Measurements from ENCODE around the gene SLIT3.

Gene SLIT3

DNA sequence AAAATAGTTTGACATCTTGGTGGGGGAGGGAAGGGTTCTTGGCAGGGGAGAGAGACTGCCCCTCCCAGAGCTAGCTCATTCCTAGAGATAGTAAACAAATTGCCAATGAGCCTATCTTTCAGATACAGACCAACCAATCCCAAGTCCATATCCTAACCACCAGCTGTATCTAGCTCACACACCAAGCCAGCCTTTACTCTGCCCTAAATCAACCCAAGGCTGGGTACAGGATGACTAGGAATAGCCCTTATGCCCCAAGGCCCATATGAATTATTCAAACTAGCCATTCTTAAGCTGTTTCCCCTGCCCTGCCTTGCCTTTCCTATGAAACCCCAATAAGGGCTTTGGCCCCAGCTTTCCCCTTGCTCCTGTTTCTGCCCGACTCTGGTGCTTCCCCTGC lies 440.4 kb downstream of the SLIT3 start:
- Histone ChIP-seq H3K9ac (ENCODE audit: low read length) (no peak overlapping the region), H3F3A (ENCODE audit: insufficient read depth) (no peaks in the 10 kb centered on the region), H3K4me2 (ENCODE audit: low read depth, low read length, poor library complexity, severe bottlenecking) (no peak overlapping the region), H3K4me3 (ENCODE audit: insufficient read depth, low read length, poor library complexity, severe bottlenecking) (no peak overlapping the region), H3K27ac (ENCODE audit: low read depth, low read length) (no peak overlapping the region), H3K9me2 (replicated peaks; ENCODE audit: insufficient read depth, low read length) (no peaks in the 10 kb centered on the region), H2AFZ (ENCODE audit: low read depth, low read length, severe bottlenecking) (no peak overlapping the region), H3K27me3 (ENCODE audit: low read length) (no peaks in the 10 kb centered on the region), H4K20me1 (ENCODE audit: low read depth, low read length) (no peaks in the 10 kb centered on the region), H3K79me2 (ENCODE audit: insufficient read depth, low read length) (no peaks in the 10 kb centered on the region), H3K36me3 (ENCODE audit: low read length) (no peaks in the 10 kb centered on the region), H3K9me3 (ENCODE audit: insufficient read depth, low read length) (no peaks in the 10 kb centered on the region)
- TF ChIP-seq, protein P1, sequence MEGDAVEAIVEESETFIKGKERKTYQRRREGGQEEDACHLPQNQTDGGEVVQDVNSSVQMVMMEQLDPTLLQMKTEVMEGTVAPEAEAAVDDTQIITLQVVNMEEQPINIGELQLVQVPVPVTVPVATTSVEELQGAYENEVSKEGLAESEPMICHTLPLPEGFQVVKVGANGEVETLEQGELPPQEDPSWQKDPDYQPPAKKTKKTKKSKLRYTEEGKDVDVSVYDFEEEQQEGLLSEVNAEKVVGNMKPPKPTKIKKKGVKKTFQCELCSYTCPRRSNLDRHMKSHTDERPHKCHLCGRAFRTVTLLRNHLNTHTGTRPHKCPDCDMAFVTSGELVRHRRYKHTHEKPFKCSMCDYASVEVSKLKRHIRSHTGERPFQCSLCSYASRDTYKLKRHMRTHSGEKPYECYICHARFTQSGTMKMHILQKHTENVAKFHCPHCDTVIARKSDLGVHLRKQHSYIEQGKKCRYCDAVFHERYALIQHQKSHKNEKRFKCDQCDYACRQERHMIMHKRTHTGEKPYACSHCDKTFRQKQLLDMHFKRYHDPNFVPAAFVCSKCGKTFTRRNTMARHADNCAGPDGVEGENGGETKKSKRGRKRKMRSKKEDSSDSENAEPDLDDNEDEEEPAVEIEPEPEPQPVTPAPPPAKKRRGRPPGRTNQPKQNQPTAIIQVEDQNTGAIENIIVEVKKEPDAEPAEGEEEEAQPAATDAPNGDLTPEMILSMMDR (IDR thresholded peaks at IDR 0.05; ENCODE audit: insufficient read depth, low read length, poor library complexity, severe bottlenecking): no peak
- no peak for TF ChIP-seq EZH2phosphoT487 (conservative IDR thresholded peaks at IDR 0.05; ENCODE audit: low read length)

DNA sequence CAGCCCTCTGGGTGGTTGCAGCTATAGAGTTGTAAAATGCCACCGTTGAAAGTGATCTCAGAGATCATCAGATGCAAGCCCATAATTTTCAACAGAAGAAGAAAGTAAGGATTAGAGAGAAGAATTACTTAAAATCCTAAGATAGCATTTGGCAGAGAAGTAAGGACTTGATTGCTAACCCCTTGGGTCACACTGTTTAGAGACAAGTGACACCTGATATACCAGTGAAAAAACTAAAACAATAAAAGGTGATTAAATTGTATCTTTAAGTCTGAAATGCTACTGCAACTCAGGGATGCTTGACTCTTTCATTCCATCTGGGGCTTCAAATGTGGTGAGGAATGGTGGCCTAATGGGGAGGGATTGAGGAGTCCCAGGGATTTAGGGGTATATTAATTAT lies 440.9 kb downstream of the SLIT3 start:
- H3F3A ChIP-seq (ENCODE audit: insufficient read depth): no peaks in the 10 kb centered on the region
- no peaks in the 10 kb centered on the region for H3K27me3 ChIP-seq (ENCODE audit: low read length)
- H3K9me2 ChIP-seq (replicated peaks; ENCODE audit: insufficient read depth, low read length): no peaks in the 10 kb centered on the region
- H3K9me3 ChIP-seq (ENCODE audit: insufficient read depth, low read length): no peaks in the 10 kb centered on the region
- H3K9ac ChIP-seq (ENCODE audit: low read length): no peak overlapping the region
- TF ChIP-seq, protein P1 (IDR thresholded peaks at IDR 0.05; ENCODE audit: insufficient read depth, low read length, poor library complexity, severe bottlenecking): no peak
- TF ChIP-seq EZH2phosphoT487 (conservative IDR thresholded peaks at IDR 0.05; ENCODE audit: low read length): no peak
- no peak overlapping the region for H3K4me2 ChIP-seq (ENCODE audit: low read depth, low read length, poor library complexity, severe bottlenecking)
- H3K36me3 ChIP-seq (ENCODE audit: low read length): no peaks in the 10 kb centered on the region
- H2AFZ ChIP-seq (ENCODE audit: low read depth, low read length, severe bottlenecking): no peak overlapping the region
- H3K79me2 ChIP-seq (ENCODE audit: insufficient read depth, low read length): no peaks in the 10 kb centered on the region
- H4K20me1 ChIP-seq (ENCODE audit: low read depth, low read length): no peaks in the 10 kb centered on the region
- no peak overlapping the region for H3K27ac ChIP-seq (ENCODE audit: low read depth, low read length)
- H3K4me3 ChIP-seq (ENCODE audit: insufficient read depth, low read length, poor library complexity, severe bottlenecking): no peak overlapping the region

DNA sequence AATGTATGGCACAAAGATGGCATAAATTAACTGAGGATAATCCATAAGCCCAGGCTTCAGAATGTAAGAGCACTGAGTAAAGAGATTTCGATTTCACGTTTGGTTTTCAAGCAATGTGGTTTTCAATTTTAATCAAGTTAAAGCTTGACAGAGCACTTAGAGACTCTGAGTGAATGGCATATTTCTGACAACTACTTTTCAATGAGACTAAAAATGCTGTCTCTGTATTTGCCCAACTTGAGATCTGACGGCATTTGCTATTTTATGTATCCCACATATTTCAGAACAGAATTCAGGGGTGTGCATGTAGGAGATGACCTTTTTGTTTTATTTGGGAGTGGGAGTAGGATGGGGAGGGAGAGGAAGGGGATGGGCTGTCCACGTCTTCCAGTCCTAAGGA lies 441.5 kb downstream of the SLIT3 start:
- no peaks in the 10 kb centered on the region for H3K9me3 ChIP-seq (ENCODE audit: insufficient read depth, low read length)
- H3K9me2 ChIP-seq (replicated peaks; ENCODE audit: insufficient read depth, low read length): no peaks in the 10 kb centered on the region
- H3F3A ChIP-seq (ENCODE audit: insufficient read depth): no peaks in the 10 kb centered on the region
- H2AFZ ChIP-seq (ENCODE audit: low read depth, low read length, severe bottlenecking): no peak overlapping the region
- H3K27ac ChIP-seq (ENCODE audit: low read depth, low read length): no peak overlapping the region
- H3K27me3 ChIP-seq (ENCODE audit: low read length): no peaks in the 10 kb centered on the region
- no peaks in the 10 kb centered on the region for H3K36me3 ChIP-seq (ENCODE audit: low read length)
- H3K79me2 ChIP-seq (ENCODE audit: insufficient read depth, low read length): no peaks in the 10 kb centered on the region
- H3K9ac ChIP-seq (ENCODE audit: low read length): no peak overlapping the region
- no peak overlapping the region for H3K4me3 ChIP-seq (ENCODE audit: insufficient read depth, low read length, poor library complexity, severe bottlenecking)
- no peak overlapping the region for H3K4me2 ChIP-seq (ENCODE audit: low read depth, low read length, poor library complexity, severe bottlenecking)
- TF ChIP-seq EZH2phosphoT487 (conservative IDR thresholded peaks at IDR 0.05; ENCODE audit: low read length): no peak
- TF ChIP-seq, protein P1 (IDR thresholded peaks at IDR 0.05; ENCODE audit: insufficient read depth, low read length, poor library complexity, severe bottlenecking): no peak
- H4K20me1 ChIP-seq (ENCODE audit: low read depth, low read length): no peaks in the 10 kb centered on the region

Data from SU-DHL-6 (cell line).